Measurements from ENCODE around the gene COL20A1.

Gene COL20A1

GRCh38 chr20:63276956-63277355, 16.0 kb upstream of the COL20A1 start:
- H3K27ac ChIP-seq (ENCODE audit: extremely low read depth, low read depth, low read length): no peak overlapping the region
- H3K4me3 ChIP-seq (ENCODE audit: low read depth, low read length): no peak overlapping the region
- ChIA-PET CTCF (interaction anchor here (0.6 to 1.0 kb wide), 3 partner anchors 52 to 627 kb away, joined by 3 to 4 read pairs (median 4); no protein-coding TSS in a partner anchor), POLR2A (interaction anchor here (1.2 kb wide), 1 partner anchor 9 kb away, joined by 3 read pairs; no protein-coding TSS in a partner anchor)
- no peaks in the 10 kb centered on the region for H3K4me1 ChIP-seq (ENCODE audit: control insufficient read depth, insufficient read depth, low read length)
- H3K36me3 ChIP-seq (ENCODE audit: control insufficient read depth in 2 of 2, insufficient read depth in 1 of 2, low read length in 2 of 2): peaks cover 10 to 69% of the 10 kb centered on the region in 2 experiments; a peak in 2 of 3 replicates
- TF ChIP-seq ZNF350 (tag by site-specific recombination; IDR thresholded peaks at IDR 0.05) (no peak), ZNF114 (tag by site-specific recombination; IDR thresholded peaks at IDR 0.05) (no peak), ZNF302 (tag by site-specific recombination; IDR thresholded peaks at IDR 0.05; ENCODE audit: low read depth) (no peak), ZNF423 (tag by site-specific recombination; IDR thresholded peaks at IDR 0.05) (no peak), SCRT1 (tag by site-specific recombination; IDR thresholded peaks at IDR 0.05; ENCODE audit: borderline replicate concordance) (no peak), TCF7L2 (IDR thresholded peaks at IDR 0.05; ENCODE audit: borderline replicate concordance, low read depth, low read length) (no peak), ZNF473 (tag by site-specific recombination; IDR thresholded peaks at IDR 0.05) (no peak), ZNF701 (tag by site-specific recombination; IDR thresholded peaks at IDR 0.05) (no peak), ZNF146 (tag by site-specific recombination; IDR thresholded peaks at IDR 0.05) (no peak), ZBTB26 (tag by site-specific recombination; optimal IDR thresholded peaks at IDR 0.05) (no peak), ZNF621 (tag by site-specific recombination; IDR thresholded peaks at IDR 0.05) (no peak)
- H3K9me3 ChIP-seq (ENCODE audit: control insufficient read depth, insufficient read depth, low read depth, low read length): no peaks in the 10 kb centered on the region

- H3K4me3 ChIP-seq (ENCODE audit: low read depth, low read length): no peak overlapping the region
- ChIA-PET POLR2A (no interaction called here), CTCF (interaction anchor here (0.6 to 1.0 kb wide), 2 partner anchors 52 to 626 kb away, joined by 3 to 4 read pairs; no protein-coding TSS in a partner anchor)
- H3K9me3 ChIP-seq (ENCODE audit: control insufficient read depth, insufficient read depth, low read depth, low read length): no peaks in the 10 kb centered on the region
- TF ChIP-seq ZNF660 (tag by site-specific recombination; IDR thresholded peaks at IDR 0.05) (no peak), KLF7 (tag by site-specific recombination; IDR thresholded peaks at IDR 0.05; ENCODE audit: borderline replicate concordance) (no peak), TRIM28 (IDR thresholded peaks at IDR 0.05; ENCODE audit: borderline replicate concordance, low read length) (no peak), GLIS1 (tag by site-specific recombination; IDR thresholded peaks at IDR 0.05) (no peak), ZNF707 (tag by site-specific recombination; IDR thresholded peaks at IDR 0.05) (no peak), BCL11B (tag by site-specific recombination; IDR thresholded peaks at IDR 0.05; ENCODE audit: low read depth) (no peak), KLF10 (tag by site-specific recombination; IDR thresholded peaks at IDR 0.05) (no peak), ZNF274 (IDR thresholded peaks at IDR 0.05; ENCODE audit: low read length) (no peak), ZNF274 (tag by site-specific recombination; IDR thresholded peaks at IDR 0.05; ENCODE audit: borderline replicate concordance) (no peak), ZNF2 (tag by site-specific recombination; IDR thresholded peaks at IDR 0.05) (no peak), ATF2 (tag by site-specific recombination; IDR thresholded peaks at IDR 0.05; ENCODE audit: low read depth) (no peak), ZNF140 (tag by site-specific recombination; IDR thresholded peaks at IDR 0.05) (no peak), ZFP37 (tag by site-specific recombination; IDR thresholded peaks at IDR 0.05) (no peak), KLF8 (tag by site-specific recombination; IDR thresholded peaks at IDR 0.05) (no peak), ZBTB8A (tag by site-specific recombination; IDR thresholded peaks at IDR 0.05) (no peak), ZNF10 (tag by site-specific recombination; IDR thresholded peaks at IDR 0.05) (no peak), ZSCAN30 (tag by site-specific recombination; IDR thresholded peaks at IDR 0.05) (no peak), ZNF449 (tag by site-specific recombination; IDR thresholded peaks at IDR 0.05) (no peak), ZNF133 (tag by site-specific recombination; IDR thresholded peaks at IDR 0.05) (no peak), ZNF48 (tag by site-specific recombination; IDR thresholded peaks at IDR 0.05) (no peak), ZNF561 (tag by site-specific recombination; IDR thresholded peaks at IDR 0.05; ENCODE audit: borderline replicate concordance) (no peak)
- H3K36me3 ChIP-seq (ENCODE audit: control insufficient read depth in 2 of 2, insufficient read depth in 1 of 2, low read length in 2 of 2): peaks cover 10 to 76% of the 10 kb centered on the region in 2 experiments; a peak in 2 of 3 replicates
- H3K27ac ChIP-seq (ENCODE audit: extremely low read depth, low read depth, low read length): no peak overlapping the region
- H3K4me1 ChIP-seq (ENCODE audit: control insufficient read depth, insufficient read depth, low read length): no peaks in the 10 kb centered on the region
These were observed 15.3 kb upstream of the COL20A1 start for GRCh38 chr20:63277466-63278272.

All from HEK293 (cell line).